ENCODE data around the gene OR2T1. TPM values are rescaled to one million over a fixed set of nuclear protein-coding genes. Genes with fewer than 3 reads are reported as not detected.

OR2T1 gene
- polyA plus RNA-seq, 1 experiment: not detected

DNA sequence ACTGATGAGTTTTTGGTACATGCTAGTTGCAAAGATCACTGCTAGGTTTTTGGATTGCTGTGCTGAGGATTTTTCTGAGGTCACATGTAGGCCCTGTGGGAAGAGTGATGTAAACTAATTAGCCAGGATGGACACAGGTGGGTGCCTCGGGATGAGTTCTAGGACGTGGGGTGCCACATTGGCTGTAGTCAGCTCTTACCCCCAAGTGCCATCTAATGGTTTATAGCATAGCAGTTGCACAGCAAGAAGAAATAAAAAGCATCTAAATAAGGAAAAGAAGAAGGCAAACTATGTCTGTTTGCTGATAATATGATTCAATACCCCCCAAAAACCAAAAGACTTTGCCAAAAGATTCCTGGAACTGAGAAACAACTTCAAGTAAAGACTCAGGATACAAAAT lies 9.8 kb upstream of the OR2T1 start:
- Histone ChIP-seq H3K36me3 (ENCODE audit: control insufficient read depth, insufficient read depth, low read length) (no peaks in the 10 kb centered on the region), H3K4me3 (ENCODE audit: low read depth, low read length) (no peak overlapping the region), H3K27me3 (ENCODE audit: control insufficient read depth, insufficient read depth, low read length) (no peaks in the 10 kb centered on the region)
- ChIA-PET CTCF (no interaction called here), POLR2A (no interaction called here)
- no peak for DNase-seq (ENCODE audit: low read depth)
- TF ChIP-seq, protein P1, sequence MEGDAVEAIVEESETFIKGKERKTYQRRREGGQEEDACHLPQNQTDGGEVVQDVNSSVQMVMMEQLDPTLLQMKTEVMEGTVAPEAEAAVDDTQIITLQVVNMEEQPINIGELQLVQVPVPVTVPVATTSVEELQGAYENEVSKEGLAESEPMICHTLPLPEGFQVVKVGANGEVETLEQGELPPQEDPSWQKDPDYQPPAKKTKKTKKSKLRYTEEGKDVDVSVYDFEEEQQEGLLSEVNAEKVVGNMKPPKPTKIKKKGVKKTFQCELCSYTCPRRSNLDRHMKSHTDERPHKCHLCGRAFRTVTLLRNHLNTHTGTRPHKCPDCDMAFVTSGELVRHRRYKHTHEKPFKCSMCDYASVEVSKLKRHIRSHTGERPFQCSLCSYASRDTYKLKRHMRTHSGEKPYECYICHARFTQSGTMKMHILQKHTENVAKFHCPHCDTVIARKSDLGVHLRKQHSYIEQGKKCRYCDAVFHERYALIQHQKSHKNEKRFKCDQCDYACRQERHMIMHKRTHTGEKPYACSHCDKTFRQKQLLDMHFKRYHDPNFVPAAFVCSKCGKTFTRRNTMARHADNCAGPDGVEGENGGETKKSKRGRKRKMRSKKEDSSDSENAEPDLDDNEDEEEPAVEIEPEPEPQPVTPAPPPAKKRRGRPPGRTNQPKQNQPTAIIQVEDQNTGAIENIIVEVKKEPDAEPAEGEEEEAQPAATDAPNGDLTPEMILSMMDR (IDR thresholded peaks at IDR 0.05; ENCODE audit: insufficient read depth, low read depth, low read length): no peak

DNA sequence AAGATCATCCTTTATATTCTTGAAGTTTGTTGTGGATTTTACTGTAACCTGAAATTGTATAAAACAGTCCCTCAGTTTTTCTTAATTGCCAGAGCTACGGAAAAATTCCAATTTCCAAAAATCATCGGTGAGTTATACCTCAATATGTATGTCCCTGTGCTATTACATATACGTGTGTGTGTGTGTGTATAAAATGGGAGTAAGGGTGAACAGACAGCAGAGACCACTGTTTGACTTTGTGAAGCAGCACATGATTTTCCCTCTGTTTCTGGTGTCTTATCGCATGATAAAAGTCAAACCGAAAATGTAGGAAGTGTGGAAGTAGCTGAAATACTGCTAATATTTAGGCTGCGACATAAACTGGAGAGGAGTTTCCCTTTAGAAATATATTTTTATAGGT lies 1.2 kb downstream of the OR2T1 start:
- POLR2A ChIA-PET: no interaction called here
- CTCF ChIA-PET: no interaction called here
- TF ChIP-seq, protein P1 (IDR thresholded peaks at IDR 0.05; ENCODE audit: insufficient read depth, low read depth, low read length): no peak
- no peaks in the 10 kb centered on the region for H3K27me3 ChIP-seq (ENCODE audit: control insufficient read depth, insufficient read depth, low read length)
- DNase-seq (ENCODE audit: low read depth): no peak
- H3K36me3 ChIP-seq (ENCODE audit: control insufficient read depth, insufficient read depth, low read length): no peaks in the 10 kb centered on the region
- H3K4me3 ChIP-seq (ENCODE audit: low read depth, low read length): no peak overlapping the region

DNA sequence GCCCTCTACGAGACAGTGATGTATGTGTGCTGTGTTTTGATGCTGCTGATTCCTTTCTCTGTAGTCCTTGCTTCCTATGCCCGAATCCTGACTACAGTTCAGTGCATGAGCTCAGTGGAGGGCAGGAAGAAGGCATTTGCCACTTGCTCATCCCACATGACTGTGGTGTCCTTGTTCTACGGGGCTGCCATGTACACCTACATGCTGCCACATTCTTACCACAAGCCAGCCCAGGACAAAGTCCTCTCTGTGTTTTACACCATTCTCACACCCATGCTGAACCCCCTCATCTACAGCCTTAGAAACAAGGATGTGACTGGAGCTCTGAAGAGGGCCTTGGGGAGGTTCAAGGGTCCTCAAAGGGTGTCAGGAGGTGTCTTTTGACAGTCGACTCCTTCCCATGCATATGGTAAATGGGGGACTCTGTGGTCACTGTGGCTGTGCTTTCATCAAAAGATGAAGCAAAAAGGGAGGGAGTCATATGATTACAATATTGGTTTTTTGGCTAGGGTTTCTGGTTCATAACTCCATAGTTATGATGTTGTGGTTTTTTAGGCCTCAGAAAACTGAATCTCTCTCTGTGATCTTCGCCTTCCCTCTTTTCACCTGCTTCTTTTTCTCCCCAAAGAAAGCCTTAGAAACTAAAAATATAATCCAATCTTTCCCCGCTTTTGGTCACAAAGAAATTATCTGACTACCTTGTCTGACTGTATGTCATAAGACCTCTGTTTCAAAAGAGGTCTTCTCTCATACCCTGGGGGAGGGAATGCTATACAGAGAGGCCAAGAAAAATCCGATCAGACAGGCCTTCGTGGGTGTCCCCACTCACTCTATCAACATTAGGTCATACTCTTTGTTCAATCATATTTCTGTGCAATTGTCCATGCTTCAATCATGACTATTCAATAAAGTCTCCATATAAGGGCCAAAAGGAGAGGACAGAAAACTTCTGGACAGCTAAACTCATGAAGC lies 4.2 kb downstream of the OR2T1 start:
- no peaks in the 10 kb centered on the region for H3K36me3 ChIP-seq (ENCODE audit: control insufficient read depth, insufficient read depth, low read length)
- H3K4me3 ChIP-seq (ENCODE audit: low read depth, low read length): no peak overlapping the region
- CTCF ChIA-PET: no interaction called here
- POLR2A ChIA-PET: no interaction called here
- no peaks in the 10 kb centered on the region for H3K27me3 ChIP-seq (ENCODE audit: control insufficient read depth, insufficient read depth, low read length)
- DNase-seq (ENCODE audit: low read depth): no peak
- TF ChIP-seq, protein P1 (IDR thresholded peaks at IDR 0.05; ENCODE audit: insufficient read depth, low read depth, low read length): no peak

DNA sequence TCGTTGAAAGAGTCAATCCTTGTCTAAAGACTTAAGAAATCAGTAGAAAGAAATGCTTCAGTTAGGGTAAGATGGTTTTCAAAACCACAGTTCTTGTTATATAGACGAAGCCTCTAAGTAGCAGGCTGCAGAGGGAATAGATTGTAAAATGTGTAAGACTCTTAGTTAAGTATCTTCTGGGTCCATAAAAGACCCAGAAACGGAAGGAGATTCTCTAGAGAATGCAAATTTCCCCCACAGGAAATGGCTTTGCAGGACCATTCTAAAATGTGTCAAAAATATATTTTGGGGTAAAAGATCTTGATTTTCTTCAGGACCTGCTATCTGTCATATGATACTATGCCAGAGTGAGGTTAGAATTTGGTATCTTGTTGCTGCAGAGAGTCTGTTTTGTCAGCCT lies 13.4 kb downstream of the OR2T1 start:
- TF ChIP-seq, protein P1 (IDR thresholded peaks at IDR 0.05; ENCODE audit: insufficient read depth, low read depth, low read length): no peak
- Histone ChIP-seq H3K36me3 (ENCODE audit: control insufficient read depth, insufficient read depth, low read length) (no peaks in the 10 kb centered on the region), H3K27me3 (ENCODE audit: control insufficient read depth, insufficient read depth, low read length) (no peaks in the 10 kb centered on the region), H3K4me3 (ENCODE audit: low read depth, low read length) (no peak overlapping the region)
- DNase-seq (ENCODE audit: low read depth): no peak
- POLR2A ChIA-PET: no interaction called here
- CTCF ChIA-PET: no interaction called here

DNA sequence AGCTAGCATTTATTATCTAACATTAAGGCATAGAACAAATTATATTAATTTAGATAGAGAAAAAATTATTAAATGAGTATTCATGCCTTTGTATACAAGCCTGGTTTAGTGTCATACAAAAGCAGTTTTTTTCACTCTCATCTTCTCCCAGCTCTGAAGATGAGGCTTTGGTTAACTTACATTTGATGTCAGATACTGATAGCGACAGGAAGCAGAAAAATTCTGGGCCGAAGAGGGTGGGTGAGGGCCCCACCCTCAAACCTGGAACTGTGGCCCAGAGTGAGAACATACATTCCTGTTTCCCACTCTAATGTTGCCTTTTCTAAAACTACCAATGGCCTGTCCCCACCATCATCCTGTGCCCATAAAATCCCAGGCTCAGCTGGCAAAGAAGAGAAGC lies 15.0 kb downstream of the OR2T1 start:
- Histone ChIP-seq H3K27me3 (ENCODE audit: control insufficient read depth, insufficient read depth, low read length) (no peaks in the 10 kb centered on the region), H3K4me3 (ENCODE audit: low read depth, low read length) (no peak overlapping the region), H3K36me3 (ENCODE audit: control insufficient read depth, insufficient read depth, low read length) (no peaks in the 10 kb centered on the region)
- ChIA-PET CTCF (no interaction called here), POLR2A (no interaction called here)
- no peak for DNase-seq (ENCODE audit: low read depth)
- TF ChIP-seq, protein P1 (IDR thresholded peaks at IDR 0.05; ENCODE audit: insufficient read depth, low read depth, low read length): no peak
